HEK293 (cell line): ENCODE results near the gene PKD2L1.

ENCODE experiments used
- BCL11A ChIP-seq: fragments of 450-650 bp; formaldehyde crosslinking; IDR thresholded peaks from 2 replicates; pipeline ENCODE4 v1.5.1; 2016; ENCODE audit warnings: low read depth, missing biosample characterization, missing genetic modification characterization
- IKZF3 ChIP-seq: fragments of 450-650 bp; IDR thresholded peaks from 2 replicates; pipeline ENCODE4 v1.5.0; 2018; ENCODE audit warnings: missing biosample characterization, mild to moderate bottlenecking, missing genetic modification characterization, moderate library complexity
- KLF10 ChIP-seq: fragments of 450-650 bp; IDR thresholded peaks from 2 replicates; pipeline ENCODE4 v1.5.1; 2018; ENCODE audit warnings: missing biosample characterization, mild to moderate bottlenecking, missing genetic modification characterization
- MEIS1 ChIP-seq: sonication (generic); formaldehyde crosslinking; IDR thresholded peaks from 2 replicates; pipeline ENCODE4 v1.8.1; 2022; ENCODE audit warnings: missing genetic modification reagents, mild to moderate bottlenecking, borderline replicate concordance
- WT1 ChIP-seq: fragments of 450-650 bp; formaldehyde crosslinking; IDR thresholded peaks from 2 replicates; pipeline ENCODE4 v1.5.1; 2016; ENCODE audit warnings: missing biosample characterization, missing genetic modification characterization
- YY2 ChIP-seq: fragments of 450-650 bp; formaldehyde crosslinking; IDR thresholded peaks from 2 replicates; pipeline ENCODE4 v1.5.1; 2016; ENCODE audit warnings: missing biosample characterization, missing genetic modification characterization
- ZBTB1 ChIP-seq: fragments of 450-650 bp; formaldehyde crosslinking; IDR thresholded peaks from 2 replicates; pipeline ENCODE4 v1.5.1; 2016; ENCODE audit warnings: missing biosample characterization, missing genetic modification characterization
- ZBTB8A ChIP-seq: fragments of 450-650 bp; formaldehyde crosslinking; IDR thresholded peaks from 2 replicates; pipeline ENCODE4 v1.5.1; 2016; ENCODE audit warnings: missing biosample characterization, missing genetic modification characterization
- ZEB2 ChIP-seq: fragments of 450-650 bp; formaldehyde crosslinking; IDR thresholded peaks from 2 replicates; pipeline ENCODE4 v1.5.1; 2016; ENCODE audit warnings: missing biosample characterization, missing genetic modification characterization
- ZFP37 ChIP-seq: fragments of 450-650 bp; formaldehyde crosslinking; IDR thresholded peaks from 2 replicates; pipeline ENCODE4 v1.5.1; 2016; ENCODE audit warnings: missing biosample characterization, missing genetic modification characterization
- ZIC2 ChIP-seq: fragments of 450-650 bp; formaldehyde crosslinking; IDR thresholded peaks from 2 replicates; pipeline ENCODE4 v1.5.1; 2016; ENCODE audit warnings: missing biosample characterization, missing genetic modification characterization
- ZNF112 ChIP-seq: fragments of 450-650 bp; formaldehyde crosslinking; IDR thresholded peaks from 2 replicates; pipeline ENCODE4 v1.5.0; 2017; ENCODE audit warnings: missing biosample characterization, missing genetic modification characterization
- ZNF138 ChIP-seq: fragments of 450-650 bp; formaldehyde crosslinking; IDR thresholded peaks from 2 replicates; pipeline ENCODE4 v1.5.1; 2016; ENCODE audit warnings: missing biosample characterization, missing genetic modification characterization, borderline replicate concordance
- ZNF140 ChIP-seq: fragments of 450-650 bp; formaldehyde crosslinking; IDR thresholded peaks from 2 replicates; pipeline ENCODE4 v1.5.1; 2016; ENCODE audit warnings: missing biosample characterization, missing genetic modification characterization
- ZNF221 ChIP-seq: fragments of 450-650 bp; formaldehyde crosslinking; IDR thresholded peaks from 2 replicates; pipeline ENCODE4 v1.5.1; 2017; ENCODE audit warnings: missing biosample characterization, missing genetic modification characterization, borderline replicate concordance
- ZNF274 ChIP-seq, 2 experiments: fragments of 200-500 bp in 1 of 2; fragments of 450-650 bp in 1 of 2; sonication (Bioruptor generic) in 1 of 2; formaldehyde crosslinking in 1 of 2; IDR thresholded peaks; 2 replicates each; pipeline versions ENCODE4 v1.5.1 to v1.6.1; 2014 to 2016; ENCODE audit warnings: borderline replicate concordance in 1 of 2, inconsistent platforms in 1 of 2, low read length in 1 of 2, missing biosample characterization in 1 of 2, missing genetic modification characterization in 1 of 2
- ZNF324 ChIP-seq: fragments of 450-650 bp; formaldehyde crosslinking; IDR thresholded peaks from 2 replicates; pipeline ENCODE4 v1.5.1; 2016; ENCODE audit warnings: missing biosample characterization, missing genetic modification characterization
- ZNF350 ChIP-seq: fragments of 450-650 bp; formaldehyde crosslinking; IDR thresholded peaks from 2 replicates; pipeline ENCODE4 v1.5.0; 2017; ENCODE audit warnings: missing biosample characterization, mild to moderate bottlenecking, missing genetic modification characterization
- ZNF510 ChIP-seq: fragments of 450-650 bp; formaldehyde crosslinking; IDR thresholded peaks from 2 replicates; pipeline ENCODE4 v1.5.1; 2018; ENCODE audit warnings: mild to moderate bottlenecking, missing genetic modification characterization, missing biosample characterization; ENCODE audit not compliant: insufficient replicate concordance
- ZNF558 ChIP-seq: fragments of 450-650 bp; formaldehyde crosslinking; IDR thresholded peaks from 2 replicates; pipeline ENCODE4 v1.5.1; 2016; ENCODE audit warnings: missing biosample characterization, missing genetic modification characterization
- ZNF585B ChIP-seq: fragments of 450-650 bp; formaldehyde crosslinking; IDR thresholded peaks from 2 replicates; pipeline ENCODE4 v1.5.1; 2016; ENCODE audit warnings: missing biosample characterization, missing genetic modification characterization
- ZNF624 ChIP-seq: fragments of 450-650 bp; formaldehyde crosslinking; IDR thresholded peaks from 2 replicates; pipeline ENCODE4 v1.5.1; 2017; ENCODE audit warnings: missing biosample characterization, missing genetic modification characterization
- ZNF670 ChIP-seq: fragments of 450-650 bp; formaldehyde crosslinking; IDR thresholded peaks from 2 replicates; pipeline ENCODE4 v1.5.1; 2016; ENCODE audit warnings: missing biosample characterization, missing genetic modification characterization, low read depth
- ZNF837 ChIP-seq: fragments of 450-650 bp; formaldehyde crosslinking; IDR thresholded peaks from 2 replicates; pipeline ENCODE4 v1.5.1; 2016; ENCODE audit warnings: missing biosample characterization, missing genetic modification characterization
- TF ChIP-seq, protein P1 (sequence below): fragments of 450-650 bp; formaldehyde crosslinking; IDR thresholded peaks from 2 replicates; pipeline ENCODE4 v1.5.1; 2016; ENCODE audit warnings: missing biosample characterization, missing genetic modification characterization
- TF ChIP-seq, protein P2 (sequence below): IDR thresholded peaks from 2 replicates; pipeline ENCODE4 v1.6.1; 2011; ENCODE audit warnings: mild to moderate bottlenecking, low read depth, low read length, borderline replicate concordance
- TF ChIP-seq, protein P3 (sequence below): fragments of 450-650 bp; formaldehyde crosslinking; IDR thresholded peaks from 2 replicates; pipeline ENCODE4 v1.5.1; 2016; ENCODE audit warnings: missing biosample characterization, missing genetic modification characterization
- TF ChIP-seq, protein P4 (sequence below): fragments of 450-650 bp; formaldehyde crosslinking; IDR thresholded peaks from 2 replicates; pipeline ENCODE4 v1.5.1; 2016; ENCODE audit warnings: missing biosample characterization, missing genetic modification characterization, low read depth
- TF ChIP-seq, protein P5 (sequence below): fragments of 450-650 bp; formaldehyde crosslinking; optimal IDR thresholded peaks from 2 replicates; pipeline ENCODE3; 2016; ENCODE audit warnings: missing biosample characterization, mild to moderate bottlenecking, missing genetic modification characterization
- TF ChIP-seq, protein P6 (sequence below): fragments of 450-650 bp; formaldehyde crosslinking; IDR thresholded peaks from 2 replicates; pipeline ENCODE4 v1.5.1; 2017; ENCODE audit warnings: missing biosample characterization, missing genetic modification characterization

PKD2L1 gene

DNA sequence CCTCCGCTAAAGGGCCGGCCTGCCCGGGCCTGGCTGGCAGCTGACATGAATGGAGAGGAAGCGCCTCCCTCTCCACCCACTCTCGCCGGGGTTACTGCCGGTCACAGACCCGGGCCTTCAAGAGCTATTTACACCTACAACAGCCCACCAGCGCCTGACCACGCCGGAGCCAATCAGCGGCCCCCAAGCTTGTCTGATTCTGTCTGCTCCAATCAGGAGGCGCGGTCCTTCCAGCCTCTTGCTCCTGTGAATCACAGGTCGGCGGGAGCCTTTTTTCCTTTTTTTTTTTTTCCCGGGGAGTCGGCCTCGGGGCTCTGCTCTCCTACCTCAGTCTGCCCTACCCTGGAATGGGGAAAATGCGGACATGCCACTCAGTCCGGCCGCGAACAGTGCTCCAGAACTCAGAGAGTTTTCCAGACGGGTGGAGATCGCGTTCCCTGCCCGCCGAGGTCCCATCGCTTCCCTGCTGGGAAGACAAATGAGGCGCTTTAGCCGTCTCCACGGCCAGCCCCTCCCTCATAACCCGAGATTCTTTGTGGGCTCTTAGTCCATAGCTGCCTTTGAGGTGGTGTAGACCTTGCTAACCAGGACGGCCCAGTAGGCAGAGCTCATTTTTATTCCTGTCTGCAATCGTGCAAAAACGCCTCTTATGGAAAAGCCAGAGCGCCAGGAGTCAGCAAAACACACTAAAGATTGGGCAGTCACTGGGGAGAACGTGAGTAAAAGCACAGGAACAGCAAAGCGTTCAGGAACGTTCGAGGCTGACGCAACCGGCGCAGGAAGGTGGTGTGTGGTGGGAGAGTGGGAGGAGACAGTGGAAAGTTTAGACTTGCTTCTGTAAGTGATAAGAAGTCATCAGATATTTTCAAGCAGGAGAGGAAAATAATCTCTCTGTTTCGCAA is 43.5 kb upstream of the PKD2L1 start (continued):
- TF ChIP-seq, protein P1, sequence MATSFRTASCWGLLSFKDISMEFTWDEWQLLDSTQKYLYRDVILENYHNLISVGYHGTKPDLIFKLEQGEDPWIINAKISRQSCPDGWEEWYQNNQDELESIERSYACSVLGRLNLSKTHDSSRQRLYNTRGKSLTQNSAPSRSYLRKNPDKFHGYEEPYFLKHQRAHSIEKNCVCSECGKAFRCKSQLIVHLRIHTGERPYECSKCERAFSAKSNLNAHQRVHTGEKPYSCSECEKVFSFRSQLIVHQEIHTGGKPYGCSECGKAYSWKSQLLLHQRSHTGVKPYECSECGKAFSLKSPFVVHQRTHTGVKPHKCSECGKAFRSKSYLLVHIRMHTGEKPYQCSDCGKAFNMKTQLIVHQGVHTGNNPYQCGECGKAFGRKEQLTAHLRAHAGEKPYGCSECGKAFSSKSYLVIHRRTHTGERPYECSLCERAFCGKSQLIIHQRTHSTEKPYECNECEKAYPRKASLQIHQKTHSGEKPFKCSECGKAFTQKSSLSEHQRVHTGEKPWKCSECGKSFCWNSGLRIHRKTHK (tag by site-specific recombination) = no peak
- TF ChIP-seq ZIC2 (tag by site-specific recombination) (peak; percentile 44), ZFP37 (tag by site-specific recombination) (peak; percentile 81), MEIS1 (no peak), YY2 (tag by site-specific recombination) (no peak), IKZF3 (tag by site-specific recombination) (peak; percentile 97), ZNF624 (tag by site-specific recombination) (no peak), ZNF558 (tag by site-specific recombination) (no peak; the same call in 1 of the 2 replicates), ZNF837 (tag by site-specific recombination) (no peak), ZNF274 (IDR thresholded peaks at IDR 0.05; ENCODE audit: low read length) (no peak), ZNF274 (tag by site-specific recombination; IDR thresholded peaks at IDR 0.05; ENCODE audit: borderline replicate concordance) (no peak), ZNF112 (no peak), KLF10 (peak; percentile 31; the same call in 1 of the 2 replicates), BCL11A (tag by site-specific recombination) (no peak), ZNF350 (tag by site-specific recombination) (no peak), ZBTB1 (no peak), ZNF140 (no peak), WT1 (tag by site-specific recombination) (0 out of 2 replicates have a peak, but pooled peaks have one; percentile 9), ZNF138 (tag by site-specific recombination) (no peak), ZNF221 (tag by site-specific recombination) (no peak), ZNF585B (tag by site-specific recombination) (no peak), ZNF324 (0 out of 2 replicates have a peak, but pooled peaks have one; percentile 67), ZBTB8A (tag by site-specific recombination) (peak; percentile 92), ZNF510 (tag by site-specific recombination) (no peak), ZNF670 (tag by site-specific recombination) (no peak), ZEB2 (tag by site-specific recombination) (peak; percentile 58; the same call in 1 of the 2 replicates)
- TF ChIP-seq, protein P2, sequence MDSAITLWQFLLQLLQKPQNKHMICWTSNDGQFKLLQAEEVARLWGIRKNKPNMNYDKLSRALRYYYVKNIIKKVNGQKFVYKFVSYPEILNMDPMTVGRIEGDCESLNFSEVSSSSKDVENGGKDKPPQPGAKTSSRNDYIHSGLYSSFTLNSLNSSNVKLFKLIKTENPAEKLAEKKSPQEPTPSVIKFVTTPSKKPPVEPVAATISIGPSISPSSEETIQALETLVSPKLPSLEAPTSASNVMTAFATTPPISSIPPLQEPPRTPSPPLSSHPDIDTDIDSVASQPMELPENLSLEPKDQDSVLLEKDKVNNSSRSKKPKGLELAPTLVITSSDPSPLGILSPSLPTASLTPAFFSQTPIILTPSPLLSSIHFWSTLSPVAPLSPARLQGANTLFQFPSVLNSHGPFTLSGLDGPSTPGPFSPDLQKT = no peak
- TF ChIP-seq, protein P3, sequence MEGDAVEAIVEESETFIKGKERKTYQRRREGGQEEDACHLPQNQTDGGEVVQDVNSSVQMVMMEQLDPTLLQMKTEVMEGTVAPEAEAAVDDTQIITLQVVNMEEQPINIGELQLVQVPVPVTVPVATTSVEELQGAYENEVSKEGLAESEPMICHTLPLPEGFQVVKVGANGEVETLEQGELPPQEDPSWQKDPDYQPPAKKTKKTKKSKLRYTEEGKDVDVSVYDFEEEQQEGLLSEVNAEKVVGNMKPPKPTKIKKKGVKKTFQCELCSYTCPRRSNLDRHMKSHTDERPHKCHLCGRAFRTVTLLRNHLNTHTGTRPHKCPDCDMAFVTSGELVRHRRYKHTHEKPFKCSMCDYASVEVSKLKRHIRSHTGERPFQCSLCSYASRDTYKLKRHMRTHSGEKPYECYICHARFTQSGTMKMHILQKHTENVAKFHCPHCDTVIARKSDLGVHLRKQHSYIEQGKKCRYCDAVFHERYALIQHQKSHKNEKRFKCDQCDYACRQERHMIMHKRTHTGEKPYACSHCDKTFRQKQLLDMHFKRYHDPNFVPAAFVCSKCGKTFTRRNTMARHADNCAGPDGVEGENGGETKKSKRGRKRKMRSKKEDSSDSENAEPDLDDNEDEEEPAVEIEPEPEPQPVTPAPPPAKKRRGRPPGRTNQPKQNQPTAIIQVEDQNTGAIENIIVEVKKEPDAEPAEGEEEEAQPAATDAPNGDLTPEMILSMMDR (tag by site-specific recombination) = no peak
- TF ChIP-seq, protein P4, sequence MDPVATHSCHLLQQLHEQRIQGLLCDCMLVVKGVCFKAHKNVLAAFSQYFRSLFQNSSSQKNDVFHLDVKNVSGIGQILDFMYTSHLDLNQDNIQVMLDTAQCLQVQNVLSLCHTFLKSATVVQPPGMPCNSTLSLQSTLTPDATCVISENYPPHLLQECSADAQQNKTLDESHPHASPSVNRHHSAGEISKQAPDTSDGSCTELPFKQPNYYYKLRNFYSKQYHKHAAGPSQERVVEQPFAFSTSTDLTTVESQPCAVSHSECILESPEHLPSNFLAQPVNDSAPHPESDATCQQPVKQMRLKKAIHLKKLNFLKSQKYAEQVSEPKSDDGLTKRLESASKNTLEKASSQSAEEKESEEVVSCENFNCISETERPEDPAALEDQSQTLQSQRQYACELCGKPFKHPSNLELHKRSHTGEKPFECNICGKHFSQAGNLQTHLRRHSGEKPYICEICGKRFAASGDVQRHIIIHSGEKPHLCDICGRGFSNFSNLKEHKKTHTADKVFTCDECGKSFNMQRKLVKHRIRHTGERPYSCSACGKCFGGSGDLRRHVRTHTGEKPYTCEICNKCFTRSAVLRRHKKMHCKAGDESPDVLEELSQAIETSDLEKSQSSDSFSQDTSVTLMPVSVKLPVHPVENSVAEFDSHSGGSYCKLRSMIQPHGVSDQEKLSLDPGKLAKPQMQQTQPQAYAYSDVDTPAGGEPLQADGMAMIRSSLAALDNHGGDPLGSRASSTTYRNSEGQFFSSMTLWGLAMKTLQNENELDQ (tag by site-specific recombination) = no peak
- TF ChIP-seq, protein P5, sequence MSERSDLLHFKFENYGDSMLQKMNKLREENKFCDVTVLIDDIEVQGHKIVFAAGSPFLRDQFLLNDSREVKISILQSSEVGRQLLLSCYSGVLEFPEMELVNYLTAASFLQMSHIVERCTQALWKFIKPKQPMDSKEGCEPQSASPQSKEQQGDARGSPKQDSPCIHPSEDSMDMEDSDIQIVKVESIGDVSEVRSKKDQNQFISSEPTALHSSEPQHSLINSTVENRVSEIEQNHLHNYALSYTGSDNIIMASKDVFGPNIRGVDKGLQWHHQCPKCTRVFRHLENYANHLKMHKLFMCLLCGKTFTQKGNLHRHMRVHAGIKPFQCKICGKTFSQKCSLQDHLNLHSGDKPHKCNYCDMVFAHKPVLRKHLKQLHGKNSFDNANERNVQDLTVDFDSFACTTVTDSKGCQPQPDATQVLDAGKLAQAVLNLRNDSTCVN (tag by site-specific recombination) = peak; percentile 36
- TF ChIP-seq, protein P6, sequence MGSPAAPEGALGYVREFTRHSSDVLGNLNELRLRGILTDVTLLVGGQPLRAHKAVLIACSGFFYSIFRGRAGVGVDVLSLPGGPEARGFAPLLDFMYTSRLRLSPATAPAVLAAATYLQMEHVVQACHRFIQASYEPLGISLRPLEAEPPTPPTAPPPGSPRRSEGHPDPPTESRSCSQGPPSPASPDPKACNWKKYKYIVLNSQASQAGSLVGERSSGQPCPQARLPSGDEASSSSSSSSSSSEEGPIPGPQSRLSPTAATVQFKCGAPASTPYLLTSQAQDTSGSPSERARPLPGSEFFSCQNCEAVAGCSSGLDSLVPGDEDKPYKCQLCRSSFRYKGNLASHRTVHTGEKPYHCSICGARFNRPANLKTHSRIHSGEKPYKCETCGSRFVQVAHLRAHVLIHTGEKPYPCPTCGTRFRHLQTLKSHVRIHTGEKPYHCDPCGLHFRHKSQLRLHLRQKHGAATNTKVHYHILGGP = no peak
